ENCODE results near the gene CEP170. TPM values are rescaled to one million over a fixed set of nuclear protein-coding genes. Genes with fewer than 3 reads are reported as not detected.

Gene CEP170
- total RNA-seq, 1 experiment from 2014 or later, result 55.2 TPM

DNA sequence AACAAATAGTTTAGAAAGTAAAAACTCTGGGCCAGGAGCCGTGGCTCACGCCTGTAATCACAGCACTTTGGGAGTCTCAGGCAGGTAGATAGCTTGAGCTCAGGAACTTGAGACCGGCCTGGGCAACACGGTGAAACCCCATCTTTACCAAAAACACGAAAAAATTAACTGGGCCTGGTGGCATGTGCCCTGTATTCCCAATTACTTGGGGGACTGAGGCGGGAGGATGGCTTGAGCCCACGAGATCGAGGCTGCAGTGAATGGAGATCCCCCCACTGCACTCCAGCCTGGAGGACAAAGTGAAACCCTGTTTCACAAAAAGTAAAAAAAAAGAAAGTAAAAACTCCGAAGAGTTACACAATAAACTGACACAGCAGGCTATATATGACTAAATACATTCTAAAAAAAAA is 10.6 kb downstream of the CEP170 start:
- Histone ChIP-seq H3K27me3 (ENCODE audit: insufficient read depth, low read length) (no peaks in the 10 kb centered on the region), H3K9ac (ENCODE audit: low read length) (no peak overlapping the region), H3K36me3 (ENCODE audit: control insufficient read depth in 1 of 2, insufficient read depth in 2 of 2, low read length in 2 of 2) (no peaks in the 10 kb centered on the region), H3K27ac (ENCODE audit: low read depth, low read length) (no peak overlapping the region), H3K4me1 (ENCODE audit: control insufficient read depth in 1 of 2, insufficient read depth in 2 of 2, low read length in 2 of 2) (0 out of 4 replicates have a peak, but pooled peaks cover 0 to 5% of the 10 kb centered on the region in 2 experiments), H2AFZ (ENCODE audit: low read depth, low read length, poor library complexity, severe bottlenecking) (no peak overlapping the region), H3K4me3 (replicated peaks in 1 of 2; ENCODE audit: low read depth in 1 of 2, low read length in 2 of 2) (no peak overlapping the region), H3K4me2 (ENCODE audit: low read length) (no peak overlapping the region), H3K79me2 (ENCODE audit: insufficient read depth, low read length) (peaks cover 87% of the 10 kb centered on the region), H3K9me2 (ENCODE audit: insufficient read depth) (no peaks in the 10 kb centered on the region), H3K9me3 (ENCODE audit: control insufficient read depth in 1 of 2, insufficient read depth in 1 of 2, low read depth in 1 of 2, low read length in 2 of 2) (no peaks in the 10 kb centered on the region), H4K20me1 (ENCODE audit: insufficient read depth) (no peaks in the 10 kb centered on the region)
- ATAC-seq, result no peak
- ChIA-PET POLR2A (no interaction called here), RAD21 (ENCODE audit: low non-redundant PET in 1 of 2, low total read pairs in 2 of 2, uncharacterized antibody in 2 of 2, unreplicated experiment in 2 of 2) (no interaction called here), CTCF (no interaction called here)
- DNase-seq (ENCODE audit: low read depth, low spot score), result no peak
- BruUV-seq (replicated peaks), result no TSS peak
- intact Hi-C loops (cut with micrococcal nuclease), result no loop called here
- TF ChIP-seq SIN3A (IDR thresholded peaks at IDR 0.05; ENCODE audit: low read depth) (no peak), EGR1 (IDR thresholded peaks at IDR 0.05; ENCODE audit: low read depth) (no peak), ZNF274 (IDR thresholded peaks at IDR 0.05; ENCODE audit: low read depth, low read length) (no peak), YY1 (IDR thresholded peaks at IDR 0.05; ENCODE audit: extremely low read depth, insufficient replicate concordance, low read depth, low read length) (no peak), SRF (IDR thresholded peaks at IDR 0.05; ENCODE audit: low read depth) (no peak), SP1 (IDR thresholded peaks at IDR 0.05; ENCODE audit: low read depth) (no peak), FOSL1 (IDR thresholded peaks at IDR 0.05; ENCODE audit: low read depth) (no peak), CTCF (IDR thresholded peaks at IDR 0.05 in 2 of 3, conservative IDR thresholded peaks at IDR 0.05 in 1 of 3; ENCODE audit: borderline replicate concordance in 1 of 3, insufficient read depth in 1 of 3, low read depth in 2 of 3, low read length in 2 of 3) (no peak), EZH2 (IDR thresholded peaks at IDR 0.05) (no peak), ZFX (IDR thresholded peaks at IDR 0.05) (no peak), ELF1 (IDR thresholded peaks at IDR 0.05; ENCODE audit: borderline replicate concordance, low read depth) (no peak), JUND (IDR thresholded peaks at IDR 0.05) (no peak), RAD21 (IDR thresholded peaks at IDR 0.05; ENCODE audit: low read depth) (no peak), CEBPB (IDR thresholded peaks at IDR 0.05; ENCODE audit: low read depth) (no peak), POLR2A (IDR thresholded peaks at IDR 0.05; ENCODE audit: borderline replicate concordance, extremely low read depth, insufficient read depth, insufficient read length) (no peak)
- TF ChIP-seq, protein P1, sequence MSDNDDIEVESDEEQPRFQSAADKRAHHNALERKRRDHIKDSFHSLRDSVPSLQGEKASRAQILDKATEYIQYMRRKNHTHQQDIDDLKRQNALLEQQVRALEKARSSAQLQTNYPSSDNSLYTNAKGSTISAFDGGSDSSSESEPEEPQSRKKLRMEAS (IDR thresholded peaks at IDR 0.05), result no peak
- TF ChIP-seq, protein P2, sequence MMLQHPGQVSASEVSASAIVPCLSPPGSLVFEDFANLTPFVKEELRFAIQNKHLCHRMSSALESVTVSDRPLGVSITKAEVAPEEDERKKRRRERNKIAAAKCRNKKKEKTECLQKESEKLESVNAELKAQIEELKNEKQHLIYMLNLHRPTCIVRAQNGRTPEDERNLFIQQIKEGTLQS (IDR thresholded peaks at IDR 0.05), result no peak
